ENCODE measurements around the gene SUPT6H. TPM values are rescaled to one million over a fixed set of nuclear protein-coding genes. Genes with fewer than 3 reads are reported as not detected.

SUPT6H gene
- total and polyA plus RNA-seq, 2 of the 8 experiments (the other 6 are each of a cell fraction or from before 2014, with no cell fraction given), result 32.0 to 59.9 TPM

- no peak for TF ChIP-seq SP1 (IDR thresholded peaks at IDR 0.05; ENCODE audit: low read depth, low read length)
- TF ChIP-seq CHD1 (IDR thresholded peaks at IDR 0.05; ENCODE audit: low read depth, low read length), result peak; percentile 65; the same call in 1 of the 2 replicates
- TF ChIP-seq TBP (IDR thresholded peaks at IDR 0.05; ENCODE audit: low read depth, low read length), result no peak
- no peak for TF ChIP-seq USF2 (IDR thresholded peaks at IDR 0.05; ENCODE audit: low read length)
- no peak for TF ChIP-seq SP2 (IDR thresholded peaks at IDR 0.05; ENCODE audit: low read length)
- TF ChIP-seq, protein P1, sequence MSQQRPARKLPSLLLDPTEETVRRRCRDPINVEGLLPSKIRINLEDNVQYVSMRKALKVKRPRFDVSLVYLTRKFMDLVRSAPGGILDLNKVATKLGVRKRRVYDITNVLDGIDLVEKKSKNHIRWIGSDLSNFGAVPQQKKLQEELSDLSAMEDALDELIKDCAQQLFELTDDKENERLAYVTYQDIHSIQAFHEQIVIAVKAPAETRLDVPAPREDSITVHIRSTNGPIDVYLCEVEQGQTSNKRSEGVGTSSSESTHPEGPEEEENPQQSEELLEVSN (IDR thresholded peaks at IDR 0.05), result no peak
- TF ChIP-seq BCL11A (IDR thresholded peaks at IDR 0.05; ENCODE audit: low read depth in 2 of 2, low read length in 2 of 2), result no peak
- no peak for TF ChIP-seq RNF2 (IDR thresholded peaks at IDR 0.05; ENCODE audit: borderline replicate concordance, low read depth, low read length, missing control alignments, poor library complexity, severe bottlenecking)
- TF ChIP-seq GABPA (IDR thresholded peaks at IDR 0.05; ENCODE audit: borderline replicate concordance, insufficient read depth, low read length), result no peak
- no peak for TF ChIP-seq EP300 (IDR thresholded peaks at IDR 0.05; ENCODE audit: borderline replicate concordance in 1 of 2, low read depth in 2 of 2, low read length in 2 of 2)
- no peak for TF ChIP-seq SRF (IDR thresholded peaks at IDR 0.05; ENCODE audit: low read depth, low read length)
- no peak for TF ChIP-seq YY1 (IDR thresholded peaks at IDR 0.05; ENCODE audit: low read depth, low read length)
- TF ChIP-seq SIX5 (IDR thresholded peaks at IDR 0.05; ENCODE audit: low read depth, low read length), result no peak
- no peak for TF ChIP-seq RFX5 (IDR thresholded peaks at IDR 0.05; ENCODE audit: borderline replicate concordance, low read depth, low read length)
- TF ChIP-seq SIN3A (conservative IDR thresholded peaks at IDR 0.05 in 1 of 2, IDR thresholded peaks at IDR 0.05 in 1 of 2; ENCODE audit: low read depth in 1 of 2, low read length in 2 of 2), result 0 out of 4 replicates have a peak, but pooled peaks of 1 of the 2 experiments have one; percentile 56
- TF ChIP-seq NANOG (IDR thresholded peaks at IDR 0.05; ENCODE audit: insufficient read depth, low read depth, low read length, poor library complexity, severe bottlenecking), result no peak
- TF ChIP-seq, protein P2, sequence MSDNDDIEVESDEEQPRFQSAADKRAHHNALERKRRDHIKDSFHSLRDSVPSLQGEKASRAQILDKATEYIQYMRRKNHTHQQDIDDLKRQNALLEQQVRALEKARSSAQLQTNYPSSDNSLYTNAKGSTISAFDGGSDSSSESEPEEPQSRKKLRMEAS (IDR thresholded peaks at IDR 0.05), result no peak
- TF ChIP-seq ASH2L (IDR thresholded peaks at IDR 0.05; ENCODE audit: low read length), result no peak
- TF ChIP-seq PHF8 (conservative IDR thresholded peaks at IDR 0.05; ENCODE audit: low read depth, low read length), result 0 out of 2 replicates have a peak, but pooled peaks have one; percentile 9
- TF ChIP-seq CEBPB (IDR thresholded peaks at IDR 0.05; ENCODE audit: low read depth, low read length), result no peak
- no peak for TF ChIP-seq JUND (IDR thresholded peaks at IDR 0.05; ENCODE audit: low read length)
- 0 out of 2 replicates have a peak, but pooled peaks have one; percentile 76 for TF ChIP-seq KDM5A (IDR thresholded peaks at IDR 0.05; ENCODE audit: low read length)
Measured at GRCh38 chr17:28720247-28720996, 58.4 kb downstream of the SUPT6H start (continued).

Measured in H1 (cell line).